ENCODE measurements around the gene SLCO2B1. TPM values are rescaled to one million over a fixed set of nuclear protein-coding genes. Genes with fewer than 3 reads are reported as not detected.

Gene SLCO2B1
- total and polyA plus RNA-seq, 2 donors from 2014 or later = 8.9 to 117 TPM

GRCh38 chr11:75113030-75113429 is 37.9 kb upstream of the SLCO2B1 start:
- intact Hi-C loops (cut with DNase I) = no loop called here
- no peak for FAIRE-seq
- no peak overlapping the region for H3K4me3 ChIP-seq (ENCODE audit: low read length in 3 of 3)
- no peak overlapping the region for H3K27ac ChIP-seq (ENCODE audit: low read depth in 2 of 2, low read length in 2 of 2)
- TF ChIP-seq, protein P1, sequence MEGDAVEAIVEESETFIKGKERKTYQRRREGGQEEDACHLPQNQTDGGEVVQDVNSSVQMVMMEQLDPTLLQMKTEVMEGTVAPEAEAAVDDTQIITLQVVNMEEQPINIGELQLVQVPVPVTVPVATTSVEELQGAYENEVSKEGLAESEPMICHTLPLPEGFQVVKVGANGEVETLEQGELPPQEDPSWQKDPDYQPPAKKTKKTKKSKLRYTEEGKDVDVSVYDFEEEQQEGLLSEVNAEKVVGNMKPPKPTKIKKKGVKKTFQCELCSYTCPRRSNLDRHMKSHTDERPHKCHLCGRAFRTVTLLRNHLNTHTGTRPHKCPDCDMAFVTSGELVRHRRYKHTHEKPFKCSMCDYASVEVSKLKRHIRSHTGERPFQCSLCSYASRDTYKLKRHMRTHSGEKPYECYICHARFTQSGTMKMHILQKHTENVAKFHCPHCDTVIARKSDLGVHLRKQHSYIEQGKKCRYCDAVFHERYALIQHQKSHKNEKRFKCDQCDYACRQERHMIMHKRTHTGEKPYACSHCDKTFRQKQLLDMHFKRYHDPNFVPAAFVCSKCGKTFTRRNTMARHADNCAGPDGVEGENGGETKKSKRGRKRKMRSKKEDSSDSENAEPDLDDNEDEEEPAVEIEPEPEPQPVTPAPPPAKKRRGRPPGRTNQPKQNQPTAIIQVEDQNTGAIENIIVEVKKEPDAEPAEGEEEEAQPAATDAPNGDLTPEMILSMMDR (IDR thresholded peaks at IDR 0.05; ENCODE audit: borderline replicate concordance, extremely low read depth, insufficient read depth) = no peak
- no peak for DNase-seq
- no peaks in the 10 kb centered on the region for H3K4me1 ChIP-seq (ENCODE audit: control insufficient read depth in 2 of 3, insufficient read depth in 2 of 3, low read depth in 1 of 3, low read length in 3 of 3)
- H3K36me3 ChIP-seq (ENCODE audit: control insufficient read depth in 2 of 3, insufficient read depth in 3 of 3, low read length in 3 of 3) = no peaks in the 10 kb centered on the region
- peaks cover 0 to 11% (median 2%) of the 10 kb centered on the region in 3 donors for H3K9me3 ChIP-seq (ENCODE audit: control insufficient read depth in 2 of 3, insufficient read depth in 1 of 3, low read length in 3 of 3)
- no peak overlapping the region for H3K9ac ChIP-seq (ENCODE audit: low read length in 3 of 3)
- no peaks in the 10 kb centered on the region for H3K27me3 ChIP-seq (ENCODE audit: control insufficient read depth, insufficient read depth, low read length)

DNA sequence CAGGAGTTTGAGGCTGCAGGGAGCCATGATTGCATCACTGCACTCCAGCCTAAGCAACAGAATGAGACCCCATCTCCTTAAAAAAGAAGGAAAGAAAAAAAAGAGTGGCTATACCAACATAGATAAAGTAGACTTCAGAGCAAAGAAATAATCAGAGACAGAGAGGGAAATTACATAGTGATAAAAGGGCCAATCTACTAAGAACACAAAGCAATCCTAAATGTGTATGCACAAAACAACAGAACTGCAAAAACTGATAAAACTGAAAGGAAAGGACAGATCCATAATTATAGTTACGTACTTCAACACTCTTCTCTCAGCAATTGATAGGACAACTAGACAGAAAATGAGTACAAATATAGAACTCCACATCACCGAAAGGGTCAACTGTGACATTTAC is 36.4 kb upstream of the SLCO2B1 start:
- intact Hi-C loops (cut with DNase I) = no loop called here
- H3K9me3 ChIP-seq (ENCODE audit: control insufficient read depth in 2 of 3, insufficient read depth in 1 of 3, low read length in 3 of 3) = peaks cover 0 to 11% (median 2%) of the 10 kb centered on the region in 3 donors
- TF ChIP-seq, protein P1 (IDR thresholded peaks at IDR 0.05; ENCODE audit: borderline replicate concordance, extremely low read depth, insufficient read depth) = no peak
- no peak overlapping the region for H3K9ac ChIP-seq (ENCODE audit: low read length in 3 of 3)
- DNase-seq = no peak
- H3K27ac ChIP-seq (ENCODE audit: low read depth in 2 of 2, low read length in 2 of 2) = no peak overlapping the region
- no peak overlapping the region for H3K4me3 ChIP-seq (ENCODE audit: low read length in 3 of 3)
- H3K4me1 ChIP-seq (ENCODE audit: control insufficient read depth in 2 of 3, insufficient read depth in 2 of 3, low read depth in 1 of 3, low read length in 3 of 3) = no peaks in the 10 kb centered on the region
- FAIRE-seq = no peak
- H3K36me3 ChIP-seq (ENCODE audit: control insufficient read depth in 2 of 3, insufficient read depth in 3 of 3, low read length in 3 of 3) = no peaks in the 10 kb centered on the region
- H3K27me3 ChIP-seq (ENCODE audit: control insufficient read depth, insufficient read depth, low read length) = no peaks in the 10 kb centered on the region

- H3K36me3 ChIP-seq (ENCODE audit: control insufficient read depth in 2 of 3, insufficient read depth in 3 of 3, low read length in 3 of 3) = no peaks in the 10 kb centered on the region
- H3K4me1 ChIP-seq (ENCODE audit: control insufficient read depth in 2 of 3, insufficient read depth in 2 of 3, low read depth in 1 of 3, low read length in 3 of 3) = no peaks in the 10 kb centered on the region
- no peak overlapping the region for H3K4me3 ChIP-seq (ENCODE audit: low read length in 3 of 3)
- intact Hi-C loops (cut with DNase I) = no loop called here
- TF ChIP-seq, protein P1 (IDR thresholded peaks at IDR 0.05; ENCODE audit: borderline replicate concordance, extremely low read depth, insufficient read depth) = no peak
- FAIRE-seq = no peak
- peaks cover 0 to 6% (median 2%) of the 10 kb centered on the region in 3 donors for H3K9me3 ChIP-seq (ENCODE audit: control insufficient read depth in 2 of 3, insufficient read depth in 1 of 3, low read length in 3 of 3)
- H3K9ac ChIP-seq (ENCODE audit: low read length in 3 of 3) = no peak overlapping the region
- no peak for DNase-seq
- no peaks in the 10 kb centered on the region for H3K27me3 ChIP-seq (ENCODE audit: control insufficient read depth, insufficient read depth, low read length)
- H3K27ac ChIP-seq (ENCODE audit: low read depth in 2 of 2, low read length in 2 of 2) = no peak overlapping the region
Measured at GRCh38 chr11:75118577-75118976, 32.3 kb upstream of the SLCO2B1 start.

DNA sequence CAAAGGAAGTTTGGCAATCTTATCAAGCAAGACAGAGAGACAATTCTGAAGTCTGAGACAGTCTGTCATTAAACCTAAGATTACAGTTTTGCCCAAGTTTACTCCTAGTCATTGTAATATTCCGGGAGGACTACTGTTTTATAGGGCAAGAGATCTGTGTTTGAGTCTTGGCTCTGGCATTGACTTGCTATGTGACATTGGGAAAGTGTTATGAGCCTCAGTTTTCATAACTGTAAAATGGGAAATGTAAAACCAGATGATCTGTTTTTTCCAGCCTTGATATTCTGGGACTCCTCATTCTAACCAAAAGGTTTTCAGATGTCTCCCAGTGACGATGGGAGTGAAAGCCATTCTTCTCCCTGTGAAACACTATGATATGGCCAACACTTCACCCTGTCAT is 24.3 kb upstream of the SLCO2B1 start:
- no peak overlapping the region for H3K9ac ChIP-seq (ENCODE audit: low read length in 3 of 3)
- H3K36me3 ChIP-seq (ENCODE audit: control insufficient read depth in 2 of 3, insufficient read depth in 3 of 3, low read length in 3 of 3) = no peaks in the 10 kb centered on the region
- H3K9me3 ChIP-seq (ENCODE audit: control insufficient read depth in 2 of 3, insufficient read depth in 1 of 3, low read length in 3 of 3) = no peaks in the 10 kb centered on the region
- TF ChIP-seq, protein P1 (IDR thresholded peaks at IDR 0.05; ENCODE audit: borderline replicate concordance, extremely low read depth, insufficient read depth) = no peak
- FAIRE-seq (no peak), DNase-seq (no peak)
- H3K4me1 ChIP-seq (ENCODE audit: control insufficient read depth in 2 of 3, insufficient read depth in 2 of 3, low read depth in 1 of 3, low read length in 3 of 3) = no peaks in the 10 kb centered on the region
- intact Hi-C loops (cut with DNase I) = no loop called here
- no peaks in the 10 kb centered on the region for H3K27me3 ChIP-seq (ENCODE audit: control insufficient read depth, insufficient read depth, low read length)
- no peak overlapping the region for H3K27ac ChIP-seq (ENCODE audit: low read depth in 2 of 2, low read length in 2 of 2)
- no peak overlapping the region for H3K4me3 ChIP-seq (ENCODE audit: low read length in 3 of 3)
